Measurements from ENCODE around the gene ITLN1. TPM values are rescaled to one million over a fixed set of nuclear protein-coding genes. Genes with fewer than 3 reads are reported as not detected.
"Not testable (repeated sequence)": the region's sequence is repeated elsewhere in the genome, so short reads cannot be mapped to it uniquely, and the experiment has no call there.

Gene ITLN1
- polyA plus RNA-seq (2013, experiment 1 of 2; ENCODE audit: insufficient read length): not detected
- polyA plus RNA-seq (2013, experiment 2 of 2; ENCODE audit: insufficient read length): not detected

GRCh38 chr1:160885042-160885441, at the start of gene ITLN1:
Gene ITLN1, minus strand, starts transcription at chr1:160885180. Its CDS starts 303 bp downstream, at chr1:160884877.
- no peak for DNase-seq

- DNase-seq: not testable (repeated sequence)
Observed at GRCh38 chr1:160933305-160933704, 48.3 kb upstream of the ITLN1 start.

GRCh38 chr1:160925652-160926244, 40.8 kb upstream of the ITLN1 start:
- no peak for DNase-seq

DNA sequence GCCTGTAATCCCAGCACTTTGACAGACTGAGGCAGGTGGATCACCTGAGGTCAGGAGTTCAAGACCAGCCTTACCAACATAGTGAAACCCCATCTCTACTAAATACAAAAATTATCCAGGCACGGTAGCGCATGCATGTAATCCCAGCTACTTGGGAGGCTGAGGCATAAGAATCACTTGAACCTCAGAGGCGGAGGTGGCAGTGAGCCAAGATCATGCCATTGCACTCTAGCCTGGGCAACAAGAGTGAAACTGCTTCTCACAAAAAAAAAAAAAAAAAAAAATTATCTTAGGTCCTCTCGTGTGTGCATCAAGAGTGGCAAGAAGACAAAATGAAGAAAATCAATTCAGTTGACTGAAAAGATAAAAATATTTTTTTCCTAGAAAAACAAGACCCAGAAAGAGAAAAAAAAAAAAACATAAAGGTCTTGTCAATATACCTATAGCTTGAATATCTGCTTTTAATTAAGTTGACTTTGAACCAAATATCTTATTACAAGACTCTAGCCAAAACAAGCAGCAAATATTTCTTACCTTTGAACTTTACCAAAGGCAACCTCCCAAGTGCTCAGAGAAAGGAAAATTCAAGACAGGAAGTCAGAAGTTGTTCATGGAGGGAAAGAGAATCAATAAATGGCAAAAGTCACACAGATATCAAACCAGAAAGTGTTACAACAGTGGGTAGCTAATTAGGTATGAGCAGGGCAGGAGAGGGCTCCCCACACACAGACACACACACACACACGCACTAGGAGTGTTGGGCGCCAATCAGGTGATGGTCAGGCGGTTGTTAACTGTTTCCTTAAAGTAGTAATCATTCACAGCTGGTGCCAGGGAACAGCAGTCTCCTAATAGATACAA, 40.0 kb upstream of the ITLN1 start:
- no peak for DNase-seq

GRCh38 chr1:160916666-160917065, 31.7 kb upstream of the ITLN1 start:
- DNase-seq: no peak

GRCh38 chr1:160913229-160913628, 28.2 kb upstream of the ITLN1 start:
- DNase-seq: not testable (repeated sequence)

DNA sequence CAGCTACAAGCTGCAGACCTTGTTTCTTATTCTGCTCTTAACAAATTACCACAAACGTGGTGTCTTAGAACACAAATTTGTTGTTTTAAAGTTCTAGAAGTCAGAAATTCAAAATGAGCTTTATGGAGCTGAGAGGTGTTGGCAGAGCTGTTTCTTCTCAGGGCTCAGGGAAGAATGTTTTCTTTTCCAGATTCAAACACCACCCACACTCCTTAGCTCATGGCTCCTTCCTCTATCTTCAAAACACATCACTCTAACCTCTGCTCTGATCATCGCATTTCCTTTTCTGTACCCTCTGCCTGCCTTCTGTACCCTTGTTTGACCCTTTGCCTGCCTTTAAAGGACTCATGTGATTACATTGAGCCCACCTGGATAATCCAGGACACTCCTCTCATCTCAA, 26.9 kb upstream of the ITLN1 start:
- no peak for DNase-seq

DNA sequence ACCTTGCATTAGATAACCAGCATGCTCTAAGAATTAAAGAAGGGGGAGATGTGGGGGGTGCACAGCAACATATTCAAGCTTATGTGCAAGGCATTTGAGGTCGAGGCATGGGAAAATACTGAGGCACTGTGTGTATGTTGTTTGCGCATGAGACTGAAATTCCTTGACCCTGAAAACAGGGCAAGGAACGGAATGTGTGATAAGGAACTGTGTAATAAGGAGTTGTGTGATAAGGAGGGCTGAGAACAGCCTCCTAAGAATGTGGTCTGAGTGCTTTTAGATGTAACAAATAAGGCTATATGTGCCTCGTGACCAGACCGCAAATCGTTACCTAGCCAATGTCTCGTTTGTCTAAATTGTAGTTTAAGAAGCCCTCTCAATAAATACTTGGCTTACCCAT, 26.5 kb upstream of the ITLN1 start:
- no peak for DNase-seq

GRCh38 chr1:160910170-160910750, 25.3 kb upstream of the ITLN1 start:
- no peak for DNase-seq

GRCh38 chr1:160907976-160908375, 23.0 kb upstream of the ITLN1 start:
- DNase-seq: no peak

DNA sequence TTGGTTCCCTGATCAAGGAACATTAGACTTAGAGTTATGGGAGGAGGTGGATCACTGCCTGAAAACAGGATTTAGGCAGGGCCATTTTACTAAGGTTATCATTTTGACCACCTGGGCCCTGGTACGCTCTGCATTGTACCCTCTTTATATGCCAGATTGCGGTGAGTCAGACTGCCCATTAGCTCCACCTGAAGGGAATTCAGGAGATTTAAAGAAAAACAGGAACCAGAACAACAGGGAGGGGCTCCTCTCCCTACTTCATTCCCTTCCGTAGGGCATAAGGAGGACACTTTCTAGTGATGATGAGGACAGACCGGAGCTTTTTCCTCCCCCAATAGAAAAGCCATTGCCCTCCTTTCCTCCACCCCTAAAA, 20.6 kb upstream of the ITLN1 start:
- DNase-seq: no peak

DNA sequence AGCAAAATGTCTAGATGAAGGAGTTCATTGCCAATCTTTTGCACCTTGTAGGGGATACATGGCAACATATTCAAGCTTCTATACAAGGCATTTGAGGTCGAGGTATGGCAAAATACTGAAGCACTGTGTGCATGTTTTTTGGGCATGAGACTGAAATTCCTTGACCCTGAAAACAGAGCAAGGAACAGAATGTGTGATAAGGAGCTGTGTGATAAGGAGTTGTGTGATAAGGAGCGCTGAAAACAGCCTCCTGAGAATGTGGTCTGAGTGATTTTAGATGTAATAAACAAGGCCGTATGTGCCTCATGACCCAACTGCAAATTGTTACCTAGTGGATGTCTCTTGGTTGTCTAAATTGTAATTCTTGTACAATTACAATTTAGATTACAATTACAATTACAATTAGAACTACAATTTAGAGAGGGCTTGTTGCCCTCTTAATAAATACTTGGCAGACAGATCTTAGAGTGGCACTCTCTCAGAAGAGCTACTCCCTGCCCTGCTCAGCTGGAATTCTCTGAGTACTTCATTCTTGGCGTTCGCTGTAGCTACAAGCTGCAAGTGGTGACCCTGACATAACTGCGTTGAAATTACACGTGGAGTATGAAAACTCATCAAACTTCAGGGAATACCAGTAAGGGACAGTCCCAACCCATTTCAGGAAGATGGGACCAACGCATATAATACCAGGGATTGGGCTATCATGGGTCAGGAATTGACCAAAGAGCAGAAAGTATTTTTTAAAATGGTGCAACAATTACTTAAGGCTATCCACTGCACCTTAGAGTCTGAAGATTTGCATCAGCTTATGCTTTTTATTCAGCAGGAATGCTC, 20.0 kb upstream of the ITLN1 start:
- no peak for DNase-seq

- not testable (repeated sequence) for DNase-seq
Observed at GRCh38 chr1:160902251-160902650, 17.3 kb upstream of the ITLN1 start.

- DNase-seq: no peak
Observed at GRCh38 chr1:160901768-160902167, 16.8 kb upstream of the ITLN1 start.

DNA sequence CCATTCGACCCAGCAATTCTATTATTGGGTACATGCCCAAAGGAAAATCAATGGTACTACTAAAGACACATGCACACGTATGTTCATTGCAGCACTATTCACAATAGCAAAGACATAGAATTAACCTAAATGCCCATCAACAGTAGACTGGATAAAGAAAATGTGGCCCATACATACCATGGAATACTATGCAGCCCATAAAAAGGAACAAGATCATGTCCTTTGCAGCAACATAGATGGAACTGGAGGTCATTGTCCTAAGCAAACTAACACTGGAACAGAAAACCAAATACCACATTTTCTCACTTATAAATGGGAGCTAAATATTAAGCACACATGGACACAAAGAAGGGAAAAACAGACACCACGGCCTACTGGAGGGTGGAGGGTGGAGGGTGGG, 15.7 kb upstream of the ITLN1 start:
- DNase-seq: not testable (repeated sequence)

DNA sequence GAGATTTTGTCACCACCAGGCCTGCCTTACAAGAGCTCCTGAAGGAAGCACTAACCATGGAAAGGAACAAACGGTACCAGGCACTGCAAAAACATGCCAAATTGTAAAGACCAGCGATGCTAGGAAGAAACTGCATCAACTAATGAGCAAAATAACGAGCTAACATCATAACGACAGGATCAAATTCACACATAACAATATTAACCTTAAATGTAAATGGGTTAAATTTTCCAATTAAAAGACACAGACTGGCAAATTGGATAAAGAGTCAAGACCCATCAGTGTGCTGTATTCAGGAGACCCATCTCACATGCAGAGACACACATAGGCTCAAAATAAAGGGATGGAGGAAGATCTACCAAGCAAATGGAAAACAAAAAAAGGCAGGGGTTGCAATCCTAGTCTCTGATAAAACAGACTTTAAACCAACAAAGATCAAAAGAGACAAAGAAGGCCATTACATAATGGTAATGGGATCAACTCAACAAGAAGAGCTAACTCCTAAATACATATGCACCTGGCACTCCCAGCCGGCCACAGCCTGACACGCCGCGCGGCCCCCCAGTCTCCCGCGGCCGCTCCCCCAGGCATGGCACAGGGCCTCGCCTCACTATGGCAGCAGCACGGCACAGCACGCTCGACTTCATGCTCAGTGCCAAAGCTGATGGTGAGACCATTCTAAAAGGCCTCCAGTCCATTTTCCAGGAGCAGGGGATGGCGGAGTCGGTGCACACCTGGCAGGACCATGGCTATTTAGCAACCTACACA, 9.6 kb upstream of the ITLN1 start:
- not testable (repeated sequence) for DNase-seq

GRCh38 chr1:160891474-160891873, 6.5 kb upstream of the ITLN1 start:
- no peak for DNase-seq

GRCh38 chr1:160888926-160889325, 3.9 kb upstream of the ITLN1 start:
- no peak for DNase-seq

- no peak for DNase-seq
Observed at GRCh38 chr1:160887071-160887470, 2.1 kb upstream of the ITLN1 start.

- no peak for DNase-seq
Observed at GRCh38 chr1:160884579-160884978, 401 bp downstream of the ITLN1 start.

DNA sequence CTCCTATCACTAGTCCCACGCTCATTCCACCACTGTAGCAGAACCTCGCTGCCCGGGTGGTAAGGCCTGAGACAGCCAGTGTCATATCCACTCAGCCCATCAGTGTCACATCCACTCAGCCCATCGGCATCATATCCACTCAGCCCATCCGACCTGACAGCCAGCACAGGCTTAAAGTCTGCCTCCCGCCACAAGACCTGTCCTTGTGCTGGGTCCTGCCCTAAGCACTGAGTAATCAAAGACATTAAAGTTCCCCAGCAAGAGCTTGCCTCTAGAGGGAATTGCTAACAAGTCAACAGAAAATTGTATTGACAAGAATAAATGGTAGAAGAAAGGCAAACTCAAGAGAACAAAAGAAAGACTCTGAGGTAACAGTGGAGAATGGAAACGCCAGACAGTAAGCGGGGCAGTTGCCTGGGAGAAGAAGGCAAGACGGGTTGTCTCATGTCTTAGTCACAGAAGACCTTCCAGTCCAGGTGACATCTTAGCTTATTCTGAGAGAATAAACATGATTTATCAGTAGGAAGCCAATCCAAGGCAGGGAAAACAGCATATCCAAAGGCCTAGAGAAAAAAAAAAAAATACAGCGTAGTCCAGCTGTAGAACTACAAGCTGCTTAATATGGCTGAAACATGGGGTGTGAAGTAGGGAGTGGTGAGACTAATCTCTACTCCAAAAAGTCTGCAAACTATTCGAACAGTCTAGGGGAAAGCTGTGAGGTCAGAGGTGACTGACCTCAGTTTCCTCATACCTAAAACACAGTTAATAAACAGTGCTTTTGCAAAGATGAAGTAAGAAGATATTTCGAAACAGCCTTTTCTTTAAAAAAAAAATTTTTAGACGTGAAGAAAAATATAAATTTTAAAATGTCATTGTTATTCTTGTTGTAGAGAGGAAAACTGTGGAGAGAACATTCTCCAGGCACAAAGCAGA, 1.1 kb downstream of the ITLN1 start:
- DNase-seq: no peak

All from fibroblast of skin of abdomen (primary cell).